Endothelial cell of hepatic sinusoid (primary cell): ENCODE measurements around the gene CKAP5.
"Not testable (repeated sequence)": the region's sequence is repeated elsewhere in the genome, so short reads cannot be mapped to it uniquely, and the experiment has no call there.

ENCODE experiments used
- in situ Hi-C: cut with HindIII; loops from 2 replicates; pipeline ENCODE4 v1.10.0; 2017; ENCODE audit warnings: low sequenced_read_pairs

The CKAP5 gene

DNA sequence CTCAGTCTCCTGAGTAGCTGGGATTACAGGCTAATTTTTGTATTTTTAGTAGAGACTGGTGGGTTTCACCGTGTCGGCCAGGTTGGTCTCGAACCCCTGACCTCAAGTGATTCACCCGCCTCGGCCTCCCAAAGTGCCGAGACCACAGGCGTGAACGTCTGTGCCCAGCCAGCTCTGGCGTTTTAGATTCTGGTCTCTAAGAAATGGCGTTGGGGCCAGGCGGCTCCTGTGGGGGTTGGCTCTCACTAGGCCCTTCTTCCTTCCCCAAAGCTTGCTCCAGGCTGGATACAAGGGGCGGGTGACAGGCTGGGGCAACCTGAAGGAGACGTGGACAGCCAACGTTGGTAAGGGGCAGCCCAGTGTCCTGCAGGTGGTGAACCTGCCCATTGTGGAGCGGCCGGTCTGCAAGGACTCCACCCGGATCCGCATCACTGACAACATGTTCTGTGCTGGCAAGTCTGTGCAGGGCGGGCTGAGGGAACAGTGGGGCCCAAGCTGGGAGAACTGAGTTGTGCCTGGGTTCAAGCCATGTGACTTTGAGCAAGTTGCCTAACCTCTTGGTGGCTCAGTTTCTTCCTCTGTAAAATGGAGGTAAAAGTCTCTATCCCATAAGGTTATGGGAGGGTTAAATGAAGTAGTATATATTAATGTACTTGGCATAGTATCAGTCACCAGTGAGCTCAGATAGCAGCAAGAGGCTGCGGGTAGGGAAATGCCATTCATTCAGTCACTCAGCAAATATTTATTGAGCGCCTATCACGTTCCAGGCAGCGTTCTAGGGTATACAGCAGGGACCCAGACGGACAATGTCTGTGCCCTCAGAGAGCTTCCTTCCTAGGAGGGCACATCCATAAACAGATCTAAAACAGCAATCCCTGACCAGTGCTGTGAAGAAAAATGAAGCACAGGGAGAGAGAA, 116.7 kb downstream of the CKAP5 start:
- in situ Hi-C loops, result loop anchor here (5.0 kb wide), 1 partner anchor 57 kb away; no protein-coding TSS in a partner anchor

- in situ Hi-C loops, result loop anchor here (5.0 kb wide), 1 partner anchor 56 kb away; no protein-coding TSS in a partner anchor
Measured at GRCh38 chr11:46728659-46729040, 117.4 kb downstream of the CKAP5 start.

GRCh38 chr11:46727952-46728658, 118.0 kb downstream of the CKAP5 start:
- in situ Hi-C loops, result loop anchor here (5.0 kb wide), 1 partner anchor 56 kb away; no protein-coding TSS in a partner anchor

DNA sequence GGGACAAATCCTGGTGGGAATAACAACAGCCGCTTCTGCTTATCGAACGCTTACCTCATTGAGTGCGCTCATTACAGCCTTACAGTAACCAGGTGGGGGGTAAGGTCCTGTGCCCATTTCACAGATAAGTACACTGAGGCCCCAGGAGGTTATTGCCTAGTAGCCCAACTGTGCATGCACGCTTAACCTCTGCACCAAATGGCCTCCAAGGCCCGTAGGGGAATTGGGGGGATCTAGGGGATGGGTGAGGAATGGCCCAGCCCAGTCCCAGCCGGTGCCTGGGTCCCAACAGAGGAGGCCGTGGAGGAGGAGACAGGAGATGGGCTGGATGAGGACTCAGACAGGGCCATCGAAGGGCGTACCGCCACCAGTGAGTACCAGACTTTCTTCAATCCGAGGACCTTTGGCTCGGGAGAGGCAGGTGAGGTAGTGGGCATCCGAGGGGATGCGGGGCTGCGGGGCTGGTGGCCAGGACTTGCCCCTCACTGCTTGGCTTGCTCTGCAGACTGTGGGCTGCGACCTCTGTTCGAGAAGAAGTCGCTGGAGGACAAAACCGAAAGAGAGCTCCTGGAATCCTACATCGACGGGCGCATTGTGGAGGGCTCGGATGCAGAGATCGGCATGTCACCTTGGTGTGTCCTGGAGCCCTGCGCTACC, 119.7 kb downstream of the CKAP5 start:
- in situ Hi-C loops, result loop anchor here (5.0 kb wide), 1 partner anchor 54 kb away; no protein-coding TSS in a partner anchor

DNA sequence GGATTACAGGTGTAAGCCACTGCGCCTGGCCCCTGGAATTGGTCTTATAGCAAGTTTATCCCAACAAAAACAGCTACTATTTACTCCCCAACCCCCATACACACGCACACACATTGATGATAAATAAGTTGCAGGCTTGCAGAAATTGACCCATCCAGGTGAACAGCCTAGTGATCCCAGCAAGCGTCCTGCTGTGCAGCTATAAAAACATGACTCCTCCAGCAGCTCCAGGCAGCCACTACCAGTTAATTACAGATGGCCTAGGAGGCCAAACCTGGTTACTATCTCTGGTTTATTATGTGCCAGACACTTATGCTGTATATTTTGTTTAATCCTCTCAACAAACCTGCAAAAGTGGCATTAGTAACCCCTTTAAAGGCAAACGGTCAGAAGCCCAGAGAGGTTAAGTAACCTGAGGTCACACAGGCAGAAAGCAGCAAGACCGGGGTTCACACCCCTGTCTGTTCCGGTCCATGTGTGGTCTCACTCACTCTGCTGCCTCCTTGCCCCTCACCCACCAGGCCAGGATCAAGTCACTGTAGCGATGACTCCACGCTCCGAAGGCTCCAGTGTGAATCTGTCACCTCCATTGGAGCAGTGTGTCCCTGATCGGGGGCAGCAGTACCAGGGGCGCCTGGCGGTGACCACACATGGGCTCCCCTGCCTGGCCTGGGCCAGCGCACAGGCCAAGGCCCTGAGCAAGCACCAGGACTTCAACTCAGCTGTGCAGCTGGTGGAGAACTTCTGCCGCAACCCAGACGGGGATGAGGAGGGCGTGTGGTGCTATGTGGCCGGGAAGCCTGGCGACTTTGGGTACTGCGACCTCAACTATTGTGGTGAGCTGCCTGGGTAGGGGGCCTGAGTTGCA, 120.5 kb downstream of the CKAP5 start:
- in situ Hi-C loops, result loop anchor here (5.0 kb wide), 1 partner anchor 53 kb away; no protein-coding TSS in a partner anchor

GRCh38 chr11:46724088-46724487, 122.0 kb downstream of the CKAP5 start:
- in situ Hi-C loops, result no loop called here

DNA sequence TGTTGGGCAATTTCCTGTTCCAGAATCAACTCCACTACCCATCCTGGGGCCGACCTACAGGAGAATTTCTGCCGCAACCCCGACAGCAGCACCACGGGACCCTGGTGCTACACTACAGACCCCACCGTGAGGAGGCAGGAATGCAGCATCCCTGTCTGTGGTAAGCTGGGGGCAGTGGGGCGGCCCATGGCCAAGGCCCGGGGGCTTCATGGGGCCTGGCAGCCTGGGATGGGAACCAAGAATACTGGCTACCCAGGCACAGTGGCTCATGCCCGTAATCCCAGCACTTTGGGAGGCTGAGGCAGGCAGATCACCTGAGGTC, 122.8 kb downstream of the CKAP5 start:
- in situ Hi-C loops, result no loop called here

DNA sequence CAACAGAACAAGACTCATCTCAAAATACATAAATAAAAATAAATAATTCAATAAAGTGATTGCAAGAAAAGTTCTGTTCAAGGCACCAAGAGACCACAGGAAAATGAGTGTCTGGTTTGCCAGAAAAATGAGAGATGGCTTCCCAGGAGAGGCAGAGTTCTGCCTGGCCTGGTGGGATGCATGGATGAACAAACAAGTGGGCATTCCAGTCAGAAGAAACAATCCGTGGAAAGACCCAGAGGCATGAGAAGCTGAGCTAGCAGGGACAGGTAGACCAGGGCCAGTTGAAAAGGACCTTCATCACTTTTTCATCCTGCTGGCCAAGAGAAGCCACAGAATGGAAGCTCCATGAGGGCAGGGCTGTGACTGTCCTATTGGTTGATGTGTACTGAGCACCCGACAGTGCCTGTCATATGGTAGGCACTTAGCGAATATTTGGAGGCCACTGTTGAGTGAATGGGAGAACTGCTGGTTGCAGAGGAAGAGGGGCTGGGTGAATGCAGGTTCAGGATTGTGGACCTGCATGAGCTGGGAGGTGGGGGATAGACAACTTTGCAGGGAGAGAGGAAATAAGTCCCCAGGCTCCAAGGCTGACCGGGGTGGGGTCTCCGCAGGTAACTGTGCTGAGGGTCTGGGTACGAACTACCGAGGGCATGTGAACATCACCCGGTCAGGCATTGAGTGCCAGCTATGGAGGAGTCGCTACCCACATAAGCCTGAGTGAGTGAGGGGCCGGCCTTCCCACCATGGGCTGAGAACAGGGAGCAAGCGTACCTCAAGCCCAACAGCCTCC, 123.3 kb downstream of the CKAP5 start:
- in situ Hi-C loops, result no loop called here

DNA sequence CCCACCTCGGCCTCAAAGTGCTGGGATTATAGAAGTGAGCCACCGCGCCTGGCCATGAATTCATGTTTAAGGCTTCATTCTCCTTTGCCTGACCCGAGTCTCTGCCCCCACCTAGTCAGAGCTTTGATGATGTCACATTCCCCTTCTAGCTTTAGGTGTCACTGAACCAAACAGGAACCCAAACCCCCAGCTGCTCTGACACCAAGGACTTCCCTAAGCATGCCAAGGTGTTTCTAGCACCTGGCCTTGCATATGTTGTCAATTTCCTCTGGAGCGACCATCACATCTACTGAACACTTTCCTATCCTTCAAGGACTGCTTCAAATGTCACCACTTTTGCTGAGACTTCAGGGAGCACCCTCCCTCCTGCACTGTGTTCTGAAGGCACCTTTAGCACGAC, 124.8 kb downstream of the CKAP5 start:
- in situ Hi-C loops, result no loop called here

DNA sequence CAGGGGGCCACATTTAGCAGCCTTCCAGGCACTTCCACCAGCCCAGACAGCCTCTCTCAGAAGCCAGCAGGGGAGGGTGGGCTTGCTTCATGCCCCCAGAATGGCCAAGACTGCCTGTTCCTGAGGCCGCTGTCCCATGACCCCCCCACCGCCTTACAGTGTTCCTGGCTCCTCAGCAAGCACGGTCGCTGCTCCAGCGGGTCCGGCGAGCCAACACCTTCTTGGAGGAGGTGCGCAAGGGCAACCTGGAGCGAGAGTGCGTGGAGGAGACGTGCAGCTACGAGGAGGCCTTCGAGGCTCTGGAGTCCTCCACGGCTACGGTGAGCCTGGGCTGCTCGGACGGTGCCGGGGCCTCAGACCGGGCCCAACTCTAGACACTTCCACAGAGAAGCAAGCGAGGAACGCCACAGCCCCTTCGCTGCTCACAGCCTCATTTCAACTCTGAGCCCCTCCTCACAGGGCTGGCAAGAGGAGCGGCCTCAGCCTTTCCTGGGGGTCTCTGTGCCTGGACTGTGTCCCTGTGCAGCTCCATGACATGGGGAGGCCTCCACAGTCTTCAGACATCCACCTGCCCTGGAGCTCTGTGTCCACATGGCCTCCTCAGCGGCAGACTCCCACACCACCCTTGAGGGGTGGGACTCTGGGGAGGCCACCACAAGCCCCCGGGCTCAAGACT, 126.4 kb downstream of the CKAP5 start:
- in situ Hi-C loops, result no loop called here

DNA sequence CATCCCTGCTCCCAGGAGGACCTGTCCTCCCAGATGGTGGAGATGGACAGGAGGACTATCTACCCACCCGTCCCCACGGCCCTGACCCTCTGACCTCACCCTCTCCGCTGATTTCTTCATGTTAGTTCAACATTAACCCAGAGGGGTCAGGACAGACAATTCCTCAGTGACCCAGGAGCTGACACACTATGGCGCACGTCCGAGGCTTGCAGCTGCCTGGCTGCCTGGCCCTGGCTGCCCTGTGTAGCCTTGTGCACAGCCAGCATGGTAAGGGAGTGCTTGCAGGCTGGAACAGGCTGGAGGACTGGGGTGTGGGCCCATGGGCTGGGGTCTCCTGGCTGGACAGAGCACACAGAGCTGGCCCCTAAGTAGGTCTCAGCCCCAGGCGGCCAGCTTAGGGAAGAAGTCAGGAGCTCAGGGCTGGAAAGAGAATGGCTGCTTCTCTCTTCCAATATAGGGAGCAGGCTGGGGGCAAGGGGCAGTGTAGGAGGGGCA, 127.0 kb downstream of the CKAP5 start, which contains the start of gene F2:
TSS of gene F2 (plus strand) at position 166 of the 495 bp plus-strand sequence. CDS start at position 189, 23 bp downstream.
- in situ Hi-C loops, result no loop called here

DNA sequence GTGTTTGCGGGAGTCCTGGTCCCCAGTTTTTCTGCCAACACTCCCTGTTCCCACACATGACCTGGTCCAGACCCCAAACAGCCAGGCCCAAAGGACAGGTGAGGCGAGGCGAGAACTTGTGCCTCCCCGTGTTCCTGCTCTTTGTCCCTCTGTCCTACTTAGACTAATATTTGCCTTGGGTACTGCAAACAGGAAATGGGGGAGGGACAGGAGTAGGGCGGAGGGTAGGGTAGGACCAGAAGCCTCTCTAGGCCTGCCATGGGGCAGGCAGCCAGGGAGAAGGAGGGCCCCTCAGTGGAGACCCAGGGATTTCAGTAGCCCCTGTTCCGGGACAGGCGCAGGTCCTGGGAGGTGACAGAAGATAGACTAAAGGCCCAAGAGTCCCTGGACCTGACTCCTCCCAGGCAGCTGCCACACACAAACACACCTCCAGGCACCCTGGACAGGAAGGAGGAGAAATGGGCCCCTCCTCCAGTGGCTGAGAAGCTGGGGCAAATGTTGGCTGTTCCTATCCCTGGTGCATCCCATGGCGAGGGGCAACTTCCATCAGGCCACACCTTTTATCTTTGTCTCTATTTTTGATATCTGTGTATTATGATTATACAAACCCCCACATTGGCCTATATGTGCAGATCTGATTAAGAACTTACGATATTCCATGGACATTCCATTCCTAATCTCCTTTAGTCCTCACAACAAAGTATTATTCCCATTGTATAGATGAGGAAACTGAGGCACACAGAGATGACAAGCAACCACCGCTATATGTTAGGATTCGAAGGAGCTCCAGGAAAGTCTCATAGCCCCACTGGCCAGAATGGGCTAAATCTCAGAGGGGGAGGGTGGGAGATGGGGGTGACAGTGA, 127.7 kb downstream of the CKAP5 start:
- in situ Hi-C loops, result no loop called here

DNA sequence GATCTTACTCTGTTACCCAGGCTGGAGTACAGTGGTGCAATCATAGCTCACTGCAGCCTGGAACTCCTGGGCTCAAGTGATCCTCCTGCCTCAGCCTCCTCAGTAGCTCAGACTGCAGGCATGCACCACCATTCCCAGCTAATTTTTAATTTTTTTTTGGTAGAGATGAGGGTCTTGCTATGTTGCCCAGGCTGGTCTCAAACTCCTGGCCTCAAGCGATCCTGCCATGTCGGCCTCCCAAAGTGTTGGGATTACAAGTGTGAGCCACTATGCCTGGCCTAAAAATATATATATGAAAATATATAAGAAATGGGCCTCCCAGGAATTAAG, 128.3 kb downstream of the CKAP5 start:
- in situ Hi-C loops, result not testable (repeated sequence)

DNA sequence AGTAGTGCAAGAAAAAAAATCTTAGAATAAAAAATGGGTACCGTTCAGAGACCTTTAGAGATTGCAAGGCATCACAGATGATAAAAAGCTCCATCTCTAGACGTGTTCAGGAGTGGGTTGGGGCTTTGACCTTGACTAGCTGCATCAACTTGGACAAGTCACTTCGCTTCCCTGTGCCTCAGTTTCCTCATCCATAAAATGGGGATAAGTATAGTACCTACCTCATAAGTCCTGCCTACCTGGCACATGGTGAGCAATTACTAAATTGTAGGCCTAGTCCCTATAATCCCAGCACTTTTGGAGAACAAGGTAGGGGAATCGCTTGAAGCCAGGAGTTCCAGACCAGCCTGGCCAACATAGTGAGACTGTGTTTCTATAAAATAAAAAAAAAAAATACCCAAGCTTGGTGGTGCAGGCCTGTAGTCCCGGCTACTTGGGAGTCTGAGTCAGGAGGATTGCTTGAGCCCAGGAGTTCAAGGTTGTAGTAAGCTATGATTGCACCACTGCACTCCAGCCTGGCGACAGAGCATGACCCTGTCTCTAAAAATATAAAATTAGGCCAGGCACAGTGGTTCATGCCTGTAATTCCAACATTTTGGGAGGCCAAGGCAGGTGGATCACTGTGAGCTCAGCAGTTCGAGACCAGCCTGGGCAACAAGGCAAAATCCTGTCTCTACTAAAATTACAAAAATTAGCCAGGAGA, 133.1 kb downstream of the CKAP5 start:
- in situ Hi-C loops, result no loop called here

DNA sequence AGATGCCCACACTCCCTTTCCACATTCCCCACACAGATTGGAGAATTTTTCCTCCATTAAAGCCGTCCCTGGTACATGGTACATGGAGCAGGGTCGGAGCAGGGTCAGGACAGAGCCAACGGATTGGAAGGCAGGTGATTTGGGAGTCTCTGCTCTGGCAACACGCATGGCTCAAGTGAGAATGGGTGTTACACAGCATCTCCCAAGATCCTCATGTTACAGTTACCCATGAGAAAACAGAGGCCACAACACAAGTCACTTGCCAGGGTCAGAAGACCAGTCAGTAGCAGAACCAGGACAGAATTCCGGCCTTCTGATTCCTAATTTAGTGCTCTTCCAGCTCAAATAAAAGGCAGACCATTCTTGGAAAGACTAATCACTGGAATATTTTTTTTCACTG, 134.8 kb downstream of the CKAP5 start:
- in situ Hi-C loops, result no loop called here

- in situ Hi-C loops, result no loop called here
Measured at GRCh38 chr11:46710821-46711269, 135.2 kb downstream of the CKAP5 start.

GRCh38 chr11:46709351-46709750, 136.7 kb downstream of the CKAP5 start:
- in situ Hi-C loops, result not testable (repeated sequence)
